ENCODE data around the gene HEBP1.

The HEBP1 gene

DNA sequence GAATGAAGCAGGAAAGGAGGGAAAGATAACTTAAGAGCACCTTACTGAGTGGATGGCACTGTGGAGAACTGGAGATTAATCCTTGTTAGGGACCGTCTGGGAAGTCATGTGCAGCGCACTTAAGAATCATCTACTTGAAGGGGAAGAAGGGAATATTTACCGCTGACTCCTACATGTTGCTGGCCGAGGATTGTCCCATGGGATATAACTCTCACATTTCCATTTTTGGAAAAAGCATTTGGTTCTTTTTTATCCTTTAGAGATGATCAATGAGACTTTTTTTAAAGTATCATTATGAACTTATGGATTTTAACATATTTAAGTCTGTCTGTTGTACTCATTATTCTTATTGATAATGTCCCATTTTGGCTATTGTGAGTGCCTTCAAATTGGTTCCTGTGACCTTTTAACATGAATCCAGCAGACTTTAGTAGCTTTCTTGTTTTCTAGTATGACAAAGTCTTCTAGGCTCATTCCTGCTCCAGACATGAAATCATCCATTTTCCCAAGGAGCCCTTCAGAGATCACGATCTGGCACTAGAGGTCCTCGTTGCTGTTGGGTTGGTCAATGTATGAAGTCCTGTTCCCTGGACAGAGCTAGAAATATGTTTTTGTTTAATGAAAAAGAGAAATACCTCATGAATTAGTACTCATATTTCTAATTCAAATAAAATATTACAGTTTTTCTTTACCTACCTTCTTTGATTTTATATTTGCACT, 23.9 kb upstream of the HEBP1 start:
- no peak for DNase-seq

DNA sequence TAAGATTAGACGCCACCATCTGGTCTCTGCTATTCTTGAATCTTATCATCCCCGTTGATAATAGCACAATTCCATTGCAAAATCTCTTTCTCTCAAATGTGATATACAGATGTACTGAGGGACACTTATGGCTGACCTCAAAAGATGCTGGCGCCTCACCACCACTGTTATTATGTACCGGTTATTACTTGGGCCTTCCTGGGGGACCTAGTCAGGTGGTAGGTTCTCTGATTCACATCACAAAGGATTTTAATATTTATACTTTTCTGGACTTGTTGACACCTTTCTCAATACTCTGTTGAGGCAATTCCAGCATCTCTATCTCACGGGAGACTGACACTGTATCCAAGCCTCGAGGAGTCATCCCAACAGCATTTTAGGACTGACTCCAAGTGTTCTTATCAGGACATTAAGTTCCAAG, 22.8 kb upstream of the HEBP1 start:
- DNase-seq: no peak

DNA sequence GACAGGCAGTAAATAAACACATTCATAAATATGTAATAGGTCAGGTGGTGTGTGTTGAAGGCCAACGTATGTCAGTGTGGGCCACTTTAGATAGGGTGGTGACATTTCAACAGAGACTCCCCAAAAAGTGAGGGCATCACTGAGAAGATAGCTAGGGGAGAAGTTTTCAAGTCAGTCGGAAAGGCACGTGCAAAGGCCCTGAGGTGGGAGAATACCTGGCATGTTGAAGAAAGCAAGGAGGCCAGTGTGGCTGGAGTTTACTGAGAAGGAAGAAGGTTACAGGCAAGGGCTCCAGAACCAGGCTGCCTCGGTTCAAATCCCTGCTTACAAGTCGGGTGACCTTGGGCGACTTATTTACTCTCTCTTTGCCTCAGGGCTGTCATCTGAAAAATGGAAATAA, 11.0 kb upstream of the HEBP1 start:
- no peak for DNase-seq

DNA sequence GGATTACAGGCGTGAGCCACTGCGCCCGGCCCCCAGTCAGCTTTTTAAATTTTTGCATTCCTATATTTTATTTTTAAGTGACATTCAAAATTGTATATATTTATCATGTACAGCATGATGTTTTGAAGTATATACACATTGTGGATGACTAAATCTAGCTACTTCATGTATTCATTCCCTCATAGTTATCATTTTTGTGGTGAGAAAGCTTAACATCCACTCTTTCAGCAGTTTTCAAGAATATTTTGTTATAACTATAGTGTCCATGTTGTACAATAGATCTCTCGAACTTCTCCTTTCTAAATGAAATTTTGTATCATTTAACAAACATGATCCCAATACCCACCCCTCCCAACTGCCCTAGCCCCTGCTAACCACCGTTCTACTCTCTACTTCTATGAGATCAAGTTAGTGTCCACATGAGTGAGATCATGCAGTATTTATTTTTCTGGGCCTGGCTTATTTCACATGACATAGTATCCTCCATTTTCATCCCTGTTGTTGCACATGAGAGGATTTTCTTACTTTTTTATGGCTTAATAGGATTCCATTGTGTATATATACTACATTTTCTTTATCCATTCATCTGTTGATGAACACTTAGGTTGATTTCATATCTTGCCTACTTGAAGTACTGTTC, 8.8 kb upstream of the HEBP1 start:
- no peak for DNase-seq

DNA sequence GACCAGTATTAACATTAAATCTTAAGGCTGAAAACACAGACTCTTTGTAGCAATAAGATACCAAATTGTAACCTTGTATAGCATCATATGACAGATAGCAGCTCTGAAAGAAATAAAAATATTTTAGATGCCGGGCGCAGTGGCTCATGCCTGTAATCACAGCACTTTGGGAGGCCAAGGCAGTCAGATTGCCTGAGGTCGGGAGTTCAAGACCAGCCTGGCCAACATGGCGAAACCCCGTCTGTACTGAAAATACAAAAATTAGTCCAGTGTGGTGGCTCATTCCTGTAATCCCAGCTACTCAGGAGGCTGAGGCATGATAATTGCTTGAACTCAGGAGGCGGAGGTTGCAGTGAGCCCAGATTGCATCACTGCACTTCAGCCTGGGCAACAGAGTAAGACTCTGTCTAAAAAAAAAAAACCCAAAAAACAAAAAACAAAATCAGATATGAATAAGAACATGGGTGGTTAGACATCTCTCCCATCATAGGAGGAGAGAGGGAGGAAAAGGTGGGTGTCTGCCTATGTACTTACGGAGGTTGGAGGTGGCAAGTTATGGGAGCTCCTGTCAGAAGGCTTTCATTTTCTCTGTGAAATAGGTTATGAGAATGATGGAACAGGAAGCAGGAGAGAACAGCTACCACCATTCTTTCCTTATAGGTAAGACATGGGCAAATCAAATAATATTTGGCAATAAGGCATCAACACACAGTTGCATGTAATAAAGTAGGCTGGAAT, 7.6 kb upstream of the HEBP1 start:
- no peak for DNase-seq

DNA sequence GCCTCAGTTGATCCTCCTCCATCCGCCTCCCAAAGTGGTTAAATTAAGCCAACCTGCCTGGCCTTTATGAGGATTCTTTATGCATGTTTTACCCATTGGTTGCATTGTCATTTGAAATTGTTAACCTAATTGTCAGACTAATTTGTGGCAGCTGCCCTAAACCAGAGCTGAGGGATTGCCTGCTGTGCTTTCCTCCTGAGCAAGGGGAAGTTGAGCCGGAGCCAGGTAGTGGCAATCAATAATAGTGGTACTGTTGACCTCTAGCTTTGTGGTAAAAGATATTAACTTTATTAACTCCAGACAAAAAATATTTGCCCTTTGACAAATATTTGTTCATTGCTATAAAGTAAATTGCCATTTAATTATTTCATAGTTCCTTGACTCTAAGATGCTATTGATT, 5.6 kb upstream of the HEBP1 start:
- no peak for DNase-seq

DNA sequence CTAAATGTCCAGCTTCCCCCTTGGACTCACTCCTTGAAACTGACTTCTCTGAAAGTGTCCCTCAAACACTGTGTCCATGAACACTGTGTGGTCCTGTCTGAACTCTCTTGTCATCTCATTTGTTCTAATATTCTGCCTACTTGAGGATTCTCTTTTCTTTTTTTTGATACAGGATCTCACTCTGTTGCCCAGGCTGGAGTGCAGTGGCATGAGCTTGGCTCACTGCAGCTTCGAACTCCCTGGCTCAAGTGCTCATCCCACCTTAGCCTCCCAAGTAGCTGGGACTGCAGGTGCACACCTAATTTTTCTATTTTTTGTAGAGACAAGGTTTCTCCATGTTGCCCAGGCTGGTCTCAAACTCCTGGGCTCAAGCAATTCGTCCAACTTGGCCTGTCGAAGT, 4.9 kb upstream of the HEBP1 start:
- no peak for DNase-seq

DNA sequence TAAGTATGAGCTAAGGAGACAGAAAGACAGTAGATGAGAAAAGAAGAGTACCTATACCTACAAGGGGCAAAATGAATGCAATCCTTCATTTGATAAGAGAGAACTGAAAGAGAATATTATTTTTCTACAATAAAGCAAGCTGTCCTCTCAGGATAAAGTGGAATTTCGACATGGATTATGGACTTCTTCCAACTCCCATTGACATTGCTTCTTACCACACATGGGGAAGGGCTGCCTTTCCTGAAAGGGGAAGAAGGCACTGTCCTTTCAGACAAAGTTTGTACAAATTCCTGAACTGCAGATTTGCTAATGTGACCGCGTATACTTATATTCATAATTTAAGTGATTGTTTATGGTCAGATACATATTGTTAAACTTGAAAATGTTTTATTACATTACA, 4.3 kb upstream of the HEBP1 start:
- DNase-seq: no peak

DNA sequence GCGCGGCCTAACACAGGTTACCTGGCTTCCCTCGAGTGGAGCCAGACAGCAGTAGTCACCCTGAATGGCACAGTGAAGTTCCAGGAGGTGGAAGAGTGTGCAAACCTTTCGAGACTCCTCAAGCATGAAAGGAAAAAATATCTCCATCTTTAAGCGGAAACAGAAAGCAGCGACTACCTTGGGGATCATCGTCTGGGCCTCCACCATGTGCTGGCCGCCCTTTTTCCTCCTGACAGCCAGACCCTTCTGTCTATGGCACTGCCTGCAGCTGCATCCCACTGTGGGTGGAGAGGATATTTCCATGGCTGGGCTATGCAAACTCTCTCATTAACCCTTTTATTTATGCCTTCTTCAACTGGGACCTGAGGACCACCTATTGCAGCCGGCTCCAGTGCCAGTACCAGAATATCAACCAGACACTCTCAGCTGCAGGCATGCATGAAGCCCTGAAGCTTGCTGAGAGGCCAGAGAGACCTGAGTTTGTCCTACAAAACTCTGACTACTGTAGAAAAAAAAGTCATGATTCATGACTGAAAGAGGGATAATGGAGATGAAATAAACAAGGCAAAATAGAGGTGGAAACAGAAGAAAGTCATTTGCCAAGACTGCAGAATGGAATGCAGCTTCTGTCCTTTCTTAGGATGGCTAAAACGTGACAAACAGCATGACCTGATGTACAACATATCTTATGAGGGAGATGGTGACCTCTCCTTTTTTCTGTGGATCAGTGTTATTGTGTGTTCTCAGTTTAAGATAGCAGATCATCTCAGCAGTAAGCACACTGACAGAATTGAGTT, 2.4 kb upstream of the HEBP1 start:
- DNase-seq: no peak

DNA sequence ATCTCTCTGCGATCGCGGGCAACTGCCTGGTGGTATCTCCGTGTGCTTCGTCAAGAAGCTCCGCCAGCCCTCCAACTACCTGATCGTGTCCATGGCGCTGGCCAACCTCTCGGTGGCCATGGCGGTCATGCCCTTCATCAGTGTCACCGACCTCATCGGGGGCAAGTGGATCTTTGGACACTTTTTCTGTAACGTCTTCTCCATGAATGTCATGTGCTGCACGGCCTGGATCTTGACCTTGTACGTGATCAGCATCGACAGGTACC, 1.6 kb upstream of the HEBP1 start:
- no peak for DNase-seq

DNA sequence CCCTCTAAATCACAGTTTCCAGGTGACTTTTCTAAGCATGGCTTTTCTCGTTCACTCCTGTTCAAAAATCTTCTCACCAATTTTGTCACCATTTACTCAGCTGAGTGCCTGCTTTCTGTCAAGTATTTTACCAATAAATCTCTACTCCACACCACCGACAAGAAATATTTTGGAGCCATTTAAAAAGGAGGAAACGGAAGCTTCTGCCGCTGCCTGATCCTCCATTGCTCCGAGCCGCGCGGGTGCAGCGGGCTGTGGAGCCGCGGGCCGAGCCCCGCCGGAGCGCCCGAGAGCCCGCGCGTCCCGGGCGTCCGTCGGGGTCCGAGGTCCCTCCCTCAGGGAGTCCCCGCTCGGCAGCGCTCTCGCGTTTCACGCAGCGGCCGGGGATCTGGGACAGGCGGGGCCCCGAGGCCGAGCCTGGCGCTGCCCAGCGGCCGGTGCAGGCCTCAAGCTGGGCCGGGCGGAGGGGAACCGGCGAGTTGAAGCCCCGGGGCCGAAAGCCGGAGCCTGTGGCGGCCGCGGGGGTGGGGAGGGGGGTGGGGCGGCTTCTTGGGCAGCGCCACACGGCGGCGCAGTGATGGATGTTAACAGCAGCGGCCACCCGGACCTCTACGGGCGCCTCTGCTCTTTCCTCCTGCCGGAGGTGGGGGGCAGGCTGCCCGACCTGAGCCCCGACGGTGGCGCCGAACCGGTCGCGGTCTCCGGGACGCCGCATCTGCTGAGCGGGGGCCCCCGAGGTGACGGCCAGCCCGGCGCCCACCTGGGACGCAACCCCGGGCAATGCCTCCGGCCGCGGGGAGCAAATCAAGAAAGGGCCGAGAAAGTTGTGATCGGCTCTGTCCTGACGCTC, 1.1 kb upstream of the HEBP1 start:
- peak; percentile 45 for DNase-seq

DNA sequence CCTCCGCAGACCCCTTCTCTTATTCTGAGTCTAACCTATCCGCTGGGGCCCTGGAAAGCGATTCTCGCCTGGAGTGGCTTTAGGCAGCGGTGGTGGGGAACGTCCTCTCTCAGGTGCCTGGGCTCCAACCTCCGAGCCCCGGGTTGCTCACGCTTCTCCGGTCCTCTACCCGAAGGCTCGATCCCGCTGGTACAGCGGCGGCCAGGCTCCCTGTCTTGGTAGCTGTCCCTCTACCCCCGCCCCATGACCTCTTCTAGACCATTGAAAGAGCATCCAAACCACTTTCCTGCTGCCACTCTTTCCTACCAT, 505 bp upstream of the HEBP1 start:
- DNase-seq: peak; percentile 47

DNA sequence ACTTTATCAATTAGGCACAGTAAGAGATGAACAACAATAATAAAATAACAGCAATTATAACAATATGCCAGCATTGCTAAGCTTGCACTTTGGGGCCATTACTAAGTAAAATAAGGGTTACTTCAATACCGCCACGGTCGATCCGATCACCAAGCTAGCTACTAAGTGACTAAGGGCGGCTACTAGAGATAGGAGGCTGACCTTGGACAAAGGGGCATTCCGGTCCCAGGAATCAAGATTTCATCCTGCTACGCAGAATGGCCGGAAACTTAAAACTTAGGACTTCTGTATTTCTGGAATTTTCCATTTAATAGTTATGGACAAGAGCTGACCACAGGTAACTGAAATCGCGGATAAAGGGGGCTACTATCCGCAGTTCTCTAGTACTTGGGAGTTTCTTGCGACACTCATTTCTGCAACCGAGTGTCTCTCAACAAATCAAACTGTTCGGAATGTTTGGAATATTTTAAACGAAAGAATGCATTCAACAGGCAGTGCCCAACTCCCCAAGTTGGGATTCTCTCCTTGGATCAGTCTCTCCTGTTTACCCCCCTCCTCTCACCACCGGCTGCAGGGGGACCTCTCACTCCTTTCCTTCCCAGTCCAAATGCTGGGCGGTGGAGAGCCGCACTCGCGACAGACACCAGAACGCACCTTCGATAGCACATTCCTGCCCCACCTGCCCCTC, 650 bp downstream of the HEBP1 start:
- DNase-seq: no peak

DNA sequence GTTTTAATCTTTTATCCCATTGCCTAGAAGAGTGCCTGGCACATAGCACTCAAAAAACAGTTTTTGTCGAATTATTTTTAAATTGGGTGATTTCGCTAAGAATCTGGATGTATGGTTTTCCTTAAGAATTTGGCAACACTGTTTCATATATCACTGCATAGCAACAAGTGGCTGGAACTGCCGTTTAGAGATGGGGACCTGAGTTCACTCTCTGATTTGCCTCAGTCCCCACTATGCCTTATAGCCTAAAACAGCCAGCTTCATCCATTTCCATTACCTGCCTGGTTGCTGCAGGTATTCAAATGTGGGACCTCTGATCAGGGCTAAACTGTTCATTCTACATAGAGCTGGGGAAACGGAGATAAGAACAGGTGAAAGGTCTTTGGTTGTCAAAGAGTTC, 1.8 kb downstream of the HEBP1 start:
- no peak for DNase-seq

DNA sequence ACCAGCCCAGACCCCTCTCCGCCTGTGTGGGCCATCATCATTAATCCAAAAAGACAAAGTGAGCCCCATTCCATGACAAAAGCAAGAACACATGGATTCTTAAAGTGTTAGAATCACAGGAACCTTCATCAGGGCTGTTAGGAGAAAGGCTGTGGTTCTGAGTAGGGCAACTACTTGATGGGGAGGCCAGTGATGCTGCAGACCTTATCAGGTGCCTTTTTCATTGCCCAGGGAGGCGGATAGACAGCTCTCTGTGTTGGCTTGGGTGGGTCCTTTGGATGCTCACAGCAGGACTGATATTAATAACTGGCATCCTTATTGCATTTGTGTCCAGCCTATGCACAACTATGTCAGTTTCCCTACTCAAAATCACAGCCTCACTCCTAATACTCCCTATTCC, 2.3 kb downstream of the HEBP1 start:
- no peak for DNase-seq

DNA sequence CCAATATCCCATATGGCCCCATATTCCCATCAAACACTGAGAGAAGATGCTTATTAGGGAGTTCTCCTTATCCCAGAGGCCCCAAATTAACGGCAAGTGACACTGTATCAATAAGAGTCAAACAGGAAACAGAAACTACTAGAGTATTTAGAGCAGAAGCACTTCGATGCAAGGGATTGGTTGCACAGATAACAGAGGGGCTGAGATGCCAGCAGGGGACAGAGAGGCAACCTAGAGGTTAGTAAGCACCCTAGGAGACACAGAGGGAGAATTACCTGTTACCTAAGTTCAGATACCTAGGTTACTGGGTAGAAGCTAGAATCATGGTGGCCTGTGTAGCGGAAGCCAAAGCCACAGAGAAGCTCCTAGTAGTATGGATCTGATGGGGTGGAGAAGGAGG, 2.9 kb downstream of the HEBP1 start:
- DNase-seq: no peak

DNA sequence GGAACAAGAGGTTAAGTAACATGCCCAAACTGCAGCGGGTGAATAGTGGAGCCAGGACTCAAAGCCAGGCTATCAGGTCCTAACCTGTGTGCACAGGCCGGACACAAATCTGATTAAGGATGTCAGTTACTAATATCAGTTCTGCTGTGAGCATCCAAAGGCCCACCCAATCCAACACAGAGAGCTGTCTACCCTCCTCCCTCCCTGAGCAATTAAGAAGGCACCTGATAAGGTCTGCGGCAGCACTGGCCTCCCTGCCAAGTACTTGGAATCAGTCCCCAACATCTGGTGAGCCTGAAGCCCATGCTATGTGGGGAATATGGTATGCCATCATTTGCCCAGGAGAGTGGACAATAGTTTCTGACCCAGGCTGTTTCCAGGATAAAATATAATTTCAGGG, 3.9 kb downstream of the HEBP1 start:
- no peak for DNase-seq

DNA sequence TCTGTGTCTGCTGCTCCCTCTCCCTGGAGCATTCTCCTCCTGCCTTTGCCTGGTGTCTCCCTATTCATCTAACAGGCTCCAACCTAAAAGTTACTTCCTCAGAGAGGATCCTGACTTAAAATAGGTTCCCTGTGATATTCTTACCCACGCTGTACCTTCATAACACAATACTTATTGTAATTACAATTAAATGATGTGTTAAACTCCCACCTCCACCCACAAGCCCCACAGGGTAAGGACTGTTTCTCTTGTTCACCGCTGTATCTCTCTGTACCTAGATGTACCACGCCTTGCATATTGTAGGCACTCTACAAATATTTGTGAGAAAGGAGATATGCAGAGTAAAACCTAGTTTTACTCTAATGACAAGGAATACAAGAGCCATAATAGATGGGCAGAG, 5.0 kb downstream of the HEBP1 start:
- no peak for DNase-seq

DNA sequence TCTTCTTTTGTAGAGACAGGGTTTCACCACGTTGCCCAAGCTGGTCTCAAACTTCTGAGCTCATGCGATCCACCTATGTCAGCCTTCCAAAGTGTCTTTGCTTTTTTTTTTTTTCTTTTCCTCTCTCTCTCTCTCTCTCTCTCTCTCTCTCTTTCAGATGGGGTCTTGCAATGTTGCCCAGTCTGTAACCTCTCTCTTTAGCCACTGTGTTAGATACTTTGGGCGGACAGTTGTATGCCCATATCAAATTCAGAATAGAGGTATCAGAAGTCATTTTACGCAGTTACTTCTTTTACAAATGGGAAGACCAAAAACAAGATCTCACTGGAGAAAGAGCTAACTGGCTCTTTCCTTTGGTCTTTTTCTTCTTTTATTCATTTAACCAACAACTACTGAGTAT, 6.7 kb downstream of the HEBP1 start:
- DNase-seq: no peak

DNA sequence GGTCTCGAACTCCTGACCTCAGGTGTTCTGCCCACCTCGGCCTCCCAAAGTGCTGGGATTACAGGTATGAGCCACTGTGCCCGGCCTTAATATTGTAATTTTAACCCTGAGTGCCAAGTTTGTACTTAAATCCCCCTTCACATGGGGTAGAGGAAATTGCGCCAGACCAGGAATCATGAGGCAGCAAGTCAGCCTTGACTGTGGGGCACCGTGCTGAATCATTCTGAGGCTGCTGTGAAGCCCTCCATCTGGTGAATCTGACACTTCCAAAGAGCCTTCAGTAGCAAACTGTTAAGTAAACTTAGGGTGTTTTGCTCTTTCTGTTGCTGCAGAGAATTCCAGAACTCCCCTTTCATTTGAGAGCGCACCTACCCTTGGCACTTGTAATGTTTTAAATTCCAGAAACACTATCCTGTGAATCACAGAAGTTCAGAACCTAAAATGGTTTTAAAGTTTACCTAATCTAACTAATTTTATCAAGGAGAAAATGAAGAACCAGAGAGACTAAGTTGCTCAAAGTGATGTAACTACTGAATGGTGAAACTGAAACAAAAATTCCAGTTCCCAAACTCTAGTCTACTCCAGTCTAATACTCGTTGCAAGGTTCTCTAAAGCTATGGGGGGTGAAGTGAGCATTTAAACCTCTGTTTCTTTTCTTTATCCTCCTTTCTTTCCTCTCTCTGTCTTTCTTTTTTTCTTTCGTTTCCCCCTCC, 7.5 kb downstream of the HEBP1 start:
- no peak for DNase-seq

DNA sequence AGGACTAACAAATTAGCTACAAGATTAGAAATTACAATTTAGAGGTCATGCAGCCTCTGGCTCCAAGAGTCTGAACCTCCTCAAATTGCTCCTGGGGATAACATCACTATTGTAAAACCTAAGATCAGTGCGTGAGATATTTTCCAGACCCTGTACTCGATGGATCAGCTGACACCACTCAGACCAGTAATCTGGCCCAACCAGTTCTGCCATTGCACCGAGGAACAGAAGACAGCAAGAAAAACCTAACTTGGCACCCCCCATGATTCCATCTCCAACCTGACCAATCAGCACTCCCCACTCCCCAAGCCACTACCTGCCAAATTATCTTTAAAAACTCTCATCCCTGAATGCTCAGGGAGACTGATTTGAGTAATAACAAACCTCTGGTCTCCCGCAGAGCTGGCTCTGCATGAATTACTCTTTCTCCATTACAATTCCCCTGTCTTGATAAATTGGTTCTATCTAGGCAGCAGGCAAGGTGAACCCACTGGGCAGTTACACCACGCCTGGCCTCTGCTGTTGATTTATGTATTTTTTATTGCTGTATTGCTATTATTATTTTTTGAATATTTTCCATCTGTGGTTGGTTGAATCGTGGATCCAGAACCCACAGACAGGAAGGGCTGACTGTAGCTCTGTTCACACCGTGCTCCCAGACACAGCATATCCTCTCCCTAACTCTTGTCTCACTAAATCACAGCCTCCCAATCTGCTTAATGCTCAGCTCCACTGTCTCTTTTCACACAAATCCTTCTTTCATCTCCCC, 9.2 kb downstream of the HEBP1 start:
- no peak for DNase-seq
